ENCODE measurements around the gene ATIC.

Gene ATIC

DNA sequence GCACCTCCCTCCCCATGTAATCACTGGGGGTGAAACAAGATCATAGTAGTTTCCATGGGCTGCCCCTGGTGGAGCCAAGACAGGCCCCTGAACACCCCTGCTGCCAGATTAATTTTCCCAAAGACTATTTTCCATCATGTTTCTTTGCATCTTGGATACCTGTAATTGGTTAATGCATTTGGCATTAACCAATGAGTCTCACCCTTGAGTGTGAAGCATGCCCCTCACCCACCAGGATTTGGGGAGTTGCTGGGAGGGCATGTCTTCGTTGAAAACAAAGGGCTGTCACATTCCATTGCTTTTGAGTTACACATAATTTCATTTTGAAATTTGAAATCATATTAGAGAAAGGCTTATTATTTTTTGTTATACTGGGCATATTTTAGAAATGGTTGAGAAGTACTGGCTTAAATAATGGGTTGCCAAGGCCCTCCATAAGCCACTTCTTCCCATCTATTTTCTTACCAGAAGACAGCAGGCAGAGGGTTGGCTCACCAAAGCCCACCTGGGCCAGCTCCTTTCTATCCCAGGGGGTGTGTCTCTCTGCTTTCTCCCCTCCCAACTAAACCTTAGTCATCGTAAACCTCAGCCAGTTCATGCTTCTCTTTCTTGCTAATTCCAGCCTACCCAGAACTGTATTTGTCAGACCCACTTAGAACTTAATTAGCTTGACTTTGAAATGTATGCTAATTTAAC lies 51.8 kb downstream of the ATIC start:
- H3K4me1 ChIP-seq (ENCODE audit: control insufficient read depth, insufficient read depth, low read length) = no peaks in the 10 kb centered on the region
- H3K36me3 ChIP-seq (ENCODE audit: control insufficient read depth, insufficient read depth, low read length) = peaks cover 5% of the 10 kb centered on the region
- no peaks in the 10 kb centered on the region for H3K27me3 ChIP-seq (ENCODE audit: control insufficient read depth, insufficient read depth, low read length)
- no peak overlapping the region for H3K9ac ChIP-seq (ENCODE audit: low read length)
- no peaks in the 10 kb centered on the region for H3K9me3 ChIP-seq (ENCODE audit: control insufficient read depth, low read length)
- no peak overlapping the region for H3K4me3 ChIP-seq (ENCODE audit: low read length)

DNA sequence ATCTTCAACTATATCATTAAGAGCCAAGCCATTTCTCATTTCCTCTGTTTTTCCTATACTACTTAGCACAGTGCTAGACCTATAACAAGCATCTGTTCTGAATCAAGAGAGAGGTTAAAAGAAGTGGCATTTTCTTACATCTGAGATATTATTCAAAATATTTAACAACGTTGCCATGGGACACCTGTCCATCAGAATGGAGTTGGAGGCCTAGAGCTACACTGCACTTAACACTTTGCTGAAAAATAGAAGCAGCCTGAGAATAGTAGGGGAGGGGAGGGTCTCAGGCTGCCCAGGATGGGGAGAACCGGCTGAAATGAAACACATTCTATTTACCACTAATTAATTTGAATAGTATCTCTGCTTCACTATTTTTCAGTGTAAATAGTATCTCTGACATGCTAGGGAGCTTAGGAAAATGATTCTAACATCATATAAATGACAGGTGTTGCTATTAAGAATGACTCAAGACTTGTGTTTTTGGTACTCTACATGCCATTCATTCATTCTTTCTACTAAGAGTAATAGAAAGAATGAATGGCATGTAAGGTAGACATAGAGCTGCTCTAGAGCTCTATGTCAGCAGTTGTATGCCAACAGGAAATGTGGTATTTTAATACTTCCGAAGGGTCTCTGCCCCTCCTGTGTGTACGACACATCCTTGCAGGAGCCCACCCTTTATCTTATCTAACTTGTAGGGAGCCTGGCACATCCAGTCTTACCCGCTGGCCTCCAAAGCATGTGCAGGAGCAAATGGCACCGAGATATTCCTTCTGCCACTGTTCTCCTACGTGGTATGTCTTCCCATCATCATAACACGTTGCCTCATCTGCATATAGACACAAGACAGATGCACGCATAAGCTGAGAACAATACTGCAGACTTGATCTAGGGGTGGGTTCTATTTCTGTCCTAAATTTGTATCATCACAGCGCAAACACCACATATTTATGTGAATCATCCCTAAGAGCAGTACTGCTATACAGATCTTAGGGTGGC lies 52.6 kb downstream of the ATIC start:
- H3K36me3 ChIP-seq (ENCODE audit: control insufficient read depth, insufficient read depth, low read length) = peaks cover 5% of the 10 kb centered on the region
- no peak overlapping the region for H3K4me3 ChIP-seq (ENCODE audit: low read length)
- no peak overlapping the region for H3K9ac ChIP-seq (ENCODE audit: low read length)
- no peaks in the 10 kb centered on the region for H3K9me3 ChIP-seq (ENCODE audit: control insufficient read depth, low read length)
- no peaks in the 10 kb centered on the region for H3K4me1 ChIP-seq (ENCODE audit: control insufficient read depth, insufficient read depth, low read length)
- no peaks in the 10 kb centered on the region for H3K27me3 ChIP-seq (ENCODE audit: control insufficient read depth, insufficient read depth, low read length)

DNA sequence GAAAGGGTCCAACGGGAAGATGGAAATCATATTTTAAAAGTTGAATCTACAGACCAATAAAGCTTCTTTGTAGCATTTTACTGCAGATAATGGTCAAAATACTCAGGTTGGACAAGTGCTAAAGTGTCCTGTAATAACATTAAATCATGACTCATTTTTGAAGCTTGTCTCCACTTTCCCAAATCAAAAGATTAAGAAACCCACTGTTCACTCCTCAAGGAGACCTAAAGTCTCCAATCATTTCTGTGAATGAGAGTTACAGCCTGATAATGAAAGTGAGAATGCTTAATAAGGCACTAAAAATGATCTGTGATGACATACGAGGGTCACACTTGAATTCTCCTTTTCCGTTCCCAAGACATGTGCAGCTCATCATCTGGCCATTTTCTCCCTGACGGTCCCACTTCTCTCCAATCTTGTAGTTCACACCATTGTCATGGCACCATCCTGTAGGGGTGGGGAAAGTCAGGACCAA lies 53.4 kb downstream of the ATIC start:
- H3K9ac ChIP-seq (ENCODE audit: low read length) = no peak overlapping the region
- no peaks in the 10 kb centered on the region for H3K9me3 ChIP-seq (ENCODE audit: control insufficient read depth, low read length)
- no peaks in the 10 kb centered on the region for H3K4me1 ChIP-seq (ENCODE audit: control insufficient read depth, insufficient read depth, low read length)
- H3K36me3 ChIP-seq (ENCODE audit: control insufficient read depth, insufficient read depth, low read length) = peaks cover 5% of the 10 kb centered on the region
- no peaks in the 10 kb centered on the region for H3K27me3 ChIP-seq (ENCODE audit: control insufficient read depth, insufficient read depth, low read length)
- no peak overlapping the region for H3K4me3 ChIP-seq (ENCODE audit: low read length)

DNA sequence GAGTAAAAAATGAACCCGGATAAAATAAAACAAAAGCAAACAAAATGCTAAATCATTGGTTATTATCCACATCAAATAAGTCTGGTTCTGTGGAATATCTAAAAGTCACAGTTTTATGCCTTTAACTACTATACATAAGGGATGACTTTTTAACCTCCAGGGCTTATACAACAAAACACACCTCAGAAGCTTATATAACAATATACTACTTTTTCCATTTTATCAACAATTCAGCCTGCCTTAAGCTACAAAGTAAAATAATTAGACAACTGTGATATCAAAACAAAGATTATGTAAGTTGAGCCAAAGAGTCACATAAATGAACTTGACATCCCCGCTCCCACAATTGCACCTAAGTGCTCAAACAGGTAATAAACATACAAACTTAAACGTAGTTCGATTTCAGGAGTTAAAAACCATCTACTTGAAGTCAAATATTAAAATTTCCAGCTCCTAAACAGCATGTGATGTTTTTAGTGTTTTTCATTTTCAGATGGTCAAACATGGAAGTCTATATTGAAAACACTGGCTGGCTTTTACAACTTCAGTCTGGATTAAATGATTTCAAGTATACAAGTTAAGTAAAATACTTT lies 54.7 kb downstream of the ATIC start:
- H3K4me1 ChIP-seq (ENCODE audit: control insufficient read depth, insufficient read depth, low read length) = no peaks in the 10 kb centered on the region
- peaks cover 5% of the 10 kb centered on the region for H3K36me3 ChIP-seq (ENCODE audit: control insufficient read depth, insufficient read depth, low read length)
- H3K9ac ChIP-seq (ENCODE audit: low read length) = no peak overlapping the region
- no peaks in the 10 kb centered on the region for H3K9me3 ChIP-seq (ENCODE audit: control insufficient read depth, low read length)
- no peaks in the 10 kb centered on the region for H3K27me3 ChIP-seq (ENCODE audit: control insufficient read depth, insufficient read depth, low read length)
- no peak overlapping the region for H3K4me3 ChIP-seq (ENCODE audit: low read length)

DNA sequence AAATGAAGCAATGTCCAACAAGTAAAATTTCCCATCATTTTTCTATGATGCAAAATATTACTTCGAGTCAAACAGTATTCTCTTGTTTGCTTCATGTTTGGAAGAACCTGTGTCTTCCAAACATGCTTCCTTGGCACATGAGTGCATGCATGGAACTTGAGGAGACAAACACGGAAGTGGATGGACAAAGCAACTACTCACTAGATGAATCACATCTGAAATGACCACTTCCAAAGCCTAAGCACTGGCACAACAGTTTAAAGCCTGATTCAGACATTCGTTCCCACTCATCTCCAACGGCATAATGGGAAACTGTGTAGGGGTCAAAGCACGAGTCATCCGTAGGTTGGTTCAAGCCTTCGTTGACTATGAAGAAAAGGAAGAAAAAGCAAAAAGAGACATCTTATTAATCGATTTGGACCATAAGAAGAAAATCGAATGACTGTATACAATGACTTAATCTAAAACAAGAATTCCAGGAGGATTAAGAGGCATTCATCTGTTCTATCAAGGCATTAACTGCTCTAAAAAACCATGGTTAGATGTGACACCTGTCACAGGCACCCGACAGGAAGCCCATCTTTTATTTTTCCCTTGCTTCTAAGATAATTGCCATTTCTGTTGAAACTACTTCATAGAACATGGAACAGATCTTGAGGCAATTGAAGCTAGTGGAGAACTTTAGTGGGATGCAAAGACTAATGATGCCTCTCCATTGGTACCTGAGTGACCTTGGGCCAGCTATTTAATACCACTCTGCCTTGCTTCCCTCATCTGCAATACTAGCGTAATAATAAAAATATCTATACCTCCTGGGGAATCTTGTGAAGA lies 56.0 kb downstream of the ATIC start:
- H3K27me3 ChIP-seq (ENCODE audit: control insufficient read depth, insufficient read depth, low read length) = no peaks in the 10 kb centered on the region
- H3K9ac ChIP-seq (ENCODE audit: low read length) = no peak overlapping the region
- H3K4me1 ChIP-seq (ENCODE audit: control insufficient read depth, insufficient read depth, low read length) = no peaks in the 10 kb centered on the region
- no peak overlapping the region for H3K4me3 ChIP-seq (ENCODE audit: low read length)
- peaks cover 5% of the 10 kb centered on the region for H3K36me3 ChIP-seq (ENCODE audit: control insufficient read depth, insufficient read depth, low read length)
- H3K9me3 ChIP-seq (ENCODE audit: control insufficient read depth, low read length) = no peaks in the 10 kb centered on the region

DNA sequence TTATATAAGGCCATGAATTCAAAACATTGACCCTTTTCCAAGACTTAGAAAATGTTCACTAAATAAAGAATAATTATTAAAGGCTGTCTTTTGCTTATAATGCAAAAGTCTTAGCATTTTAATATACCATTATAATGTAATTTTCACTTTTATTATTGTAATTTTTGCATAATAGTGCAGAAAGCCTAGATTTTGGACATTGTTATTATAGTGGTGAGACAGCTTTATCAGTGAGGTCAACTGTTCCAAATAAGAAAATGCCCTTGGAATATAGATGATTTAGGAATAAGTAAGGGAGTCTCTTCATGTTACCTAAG lies 56.6 kb downstream of the ATIC start:
- H3K4me3 ChIP-seq (ENCODE audit: low read length) = no peak overlapping the region
- H3K9me3 ChIP-seq (ENCODE audit: control insufficient read depth, low read length) = no peaks in the 10 kb centered on the region
- H3K4me1 ChIP-seq (ENCODE audit: control insufficient read depth, insufficient read depth, low read length) = no peaks in the 10 kb centered on the region
- H3K27me3 ChIP-seq (ENCODE audit: control insufficient read depth, insufficient read depth, low read length) = no peaks in the 10 kb centered on the region
- H3K9ac ChIP-seq (ENCODE audit: low read length) = no peak overlapping the region
- peaks cover 5% of the 10 kb centered on the region for H3K36me3 ChIP-seq (ENCODE audit: control insufficient read depth, insufficient read depth, low read length)

DNA sequence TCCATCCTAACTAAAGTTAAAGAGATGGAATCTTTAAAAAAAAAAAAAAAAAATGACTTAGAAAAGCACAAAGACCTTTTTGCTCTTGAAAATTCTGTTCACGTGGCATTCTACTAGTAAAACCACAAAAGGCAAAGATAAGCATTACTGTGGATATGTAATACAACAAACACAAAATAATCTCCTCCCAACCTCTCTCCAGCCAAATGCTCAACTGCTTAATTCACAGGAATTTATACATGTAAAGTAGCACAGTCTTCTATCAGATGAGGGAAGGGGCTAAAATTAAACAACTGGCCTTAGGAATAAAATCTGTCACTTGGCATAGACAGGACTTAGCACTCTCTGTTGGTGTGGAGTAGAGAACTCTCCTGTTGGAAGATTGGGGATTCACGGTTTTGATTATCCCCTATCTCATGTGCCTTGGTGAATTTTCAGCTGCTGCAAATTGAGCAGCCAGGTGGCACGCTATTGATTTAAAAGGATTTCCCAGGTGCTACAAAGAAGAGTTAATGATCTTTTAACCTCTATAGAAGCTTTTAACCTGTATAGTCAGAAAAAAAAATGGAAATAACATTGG lies 57.4 kb downstream of the ATIC start:
- Histone ChIP-seq H3K36me3 (ENCODE audit: control insufficient read depth, insufficient read depth, low read length) (peaks cover 5% of the 10 kb centered on the region), H3K9ac (ENCODE audit: low read length) (no peak overlapping the region), H3K4me1 (ENCODE audit: control insufficient read depth, insufficient read depth, low read length) (no peaks in the 10 kb centered on the region)

DNA sequence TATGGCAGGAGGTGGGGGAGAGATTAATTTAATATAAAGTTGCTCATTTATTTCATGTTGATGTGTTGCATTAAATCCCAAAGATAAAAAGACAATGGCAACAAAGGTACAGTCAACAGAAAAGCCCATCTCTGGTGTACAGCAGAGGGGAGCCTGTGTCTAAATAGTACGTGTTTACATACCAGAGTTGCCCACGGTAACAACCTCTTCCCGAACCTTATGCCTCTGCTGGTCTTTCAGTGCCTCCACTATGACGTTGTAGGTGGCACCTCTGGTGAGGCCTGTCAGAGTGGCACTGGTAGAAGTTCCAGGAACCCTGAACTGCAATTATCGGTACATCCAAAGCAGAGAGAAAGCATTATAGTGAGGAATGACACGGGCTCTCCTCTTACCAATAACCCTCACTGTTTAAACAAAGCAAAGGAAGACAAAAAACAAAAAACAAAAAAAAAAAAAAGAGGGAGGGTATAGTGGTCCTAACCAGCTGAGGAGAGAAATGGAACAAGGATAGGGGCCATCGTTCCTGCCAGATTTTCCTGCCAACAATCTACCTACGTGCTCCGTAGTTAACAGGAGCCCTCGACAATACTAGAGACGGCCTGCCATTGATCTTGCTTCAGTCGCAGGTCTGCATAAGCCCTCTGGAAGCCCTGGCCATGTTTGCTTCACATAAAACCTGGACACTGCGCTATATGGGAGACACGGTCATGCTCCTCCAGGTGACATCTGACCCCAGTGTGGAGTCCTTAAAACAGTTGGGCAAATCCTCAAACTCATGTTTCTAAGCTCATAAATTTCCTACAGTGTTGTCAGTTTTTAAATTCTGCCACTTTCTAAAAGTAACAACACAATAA lies 58.5 kb downstream of the ATIC start:
- Histone ChIP-seq H3K36me3 (ENCODE audit: control insufficient read depth, insufficient read depth, low read length) (no peaks in the 10 kb centered on the region), H3K27me3 (ENCODE audit: control insufficient read depth, insufficient read depth, low read length) (no peaks in the 10 kb centered on the region), H3K9me3 (ENCODE audit: control insufficient read depth, low read length) (no peaks in the 10 kb centered on the region), H3K9ac (ENCODE audit: low read length) (no peak overlapping the region), H3K4me3 (ENCODE audit: low read length) (no peak overlapping the region), H3K4me1 (ENCODE audit: control insufficient read depth, insufficient read depth, low read length) (no peaks in the 10 kb centered on the region)

More for the DNA sequence above, 57.4 kb downstream of the ATIC start:
- H3K4me3 ChIP-seq (ENCODE audit: low read length) = no peak overlapping the region
- no peaks in the 10 kb centered on the region for H3K9me3 ChIP-seq (ENCODE audit: control insufficient read depth, low read length)
- H3K27me3 ChIP-seq (ENCODE audit: control insufficient read depth, insufficient read depth, low read length) = no peaks in the 10 kb centered on the region

DNA sequence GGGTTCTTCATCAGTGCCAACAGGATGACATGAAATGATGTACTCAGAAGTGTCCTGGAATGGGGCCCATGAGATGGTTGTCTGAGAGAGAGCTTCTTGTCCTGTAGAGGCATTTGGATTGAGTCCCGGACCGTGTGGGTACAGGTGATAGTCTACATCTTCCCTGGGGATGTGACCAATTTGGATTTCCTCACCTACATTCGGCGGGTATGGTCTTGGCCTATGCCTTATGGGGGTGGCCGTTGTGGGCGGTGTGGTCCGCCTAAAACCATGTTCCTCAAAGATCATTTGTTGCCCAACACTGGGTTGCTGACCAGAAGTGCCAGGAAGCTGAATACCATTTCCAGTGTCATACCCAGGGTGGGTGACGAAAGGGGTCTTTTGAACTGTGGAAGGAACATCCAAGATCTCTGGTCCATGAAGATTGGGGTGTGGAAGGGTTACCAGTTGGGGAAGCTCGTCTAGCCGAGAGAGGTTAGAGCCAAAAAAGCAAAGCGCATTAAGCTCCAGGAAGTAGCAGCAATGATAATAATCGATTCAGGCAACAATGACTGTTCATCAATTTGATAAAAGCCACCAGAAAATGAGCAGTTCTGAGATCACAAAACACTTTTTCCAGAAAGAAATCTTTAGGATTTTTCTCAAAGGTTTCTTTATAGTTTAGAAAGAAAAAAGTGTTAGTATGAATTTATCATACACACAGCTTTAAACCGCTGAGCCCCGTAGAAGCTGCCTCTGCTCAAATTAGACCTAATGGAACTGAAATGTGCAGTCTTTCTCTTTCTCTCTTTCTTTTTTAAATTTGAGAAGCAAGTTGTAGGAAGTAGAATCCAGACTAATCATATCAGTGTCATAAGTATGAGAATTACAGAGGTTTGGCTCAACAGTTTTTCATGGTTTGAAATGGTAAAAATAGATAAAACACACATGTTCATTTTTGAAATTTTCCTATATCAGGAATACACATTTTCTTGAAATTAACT lies 60.3 kb downstream of the ATIC start:
- Histone ChIP-seq H3K36me3 (ENCODE audit: control insufficient read depth, insufficient read depth, low read length) (no peaks in the 10 kb centered on the region), H3K9me3 (ENCODE audit: control insufficient read depth, low read length) (no peaks in the 10 kb centered on the region), H3K9ac (ENCODE audit: low read length) (no peak overlapping the region), H3K27me3 (ENCODE audit: control insufficient read depth, insufficient read depth, low read length) (no peaks in the 10 kb centered on the region), H3K4me3 (ENCODE audit: low read length) (no peak overlapping the region), H3K4me1 (ENCODE audit: control insufficient read depth, insufficient read depth, low read length) (no peaks in the 10 kb centered on the region)

All from mucosa of stomach (tissue), 1 donor.